H1 (cell line): ENCODE data around the gene ITGB7. TPM values are rescaled to one million over a fixed set of nuclear protein-coding genes. Genes with fewer than 3 reads are reported as not detected.

ENCODE experiments used
- CTCF ChIA-PET: fragments of 300-600 bp; sonication (Branson Sonifier 250); formaldehyde crosslinking; loops from one replicate; lab custom pipeline; 2021; ENCODE audit not compliant: partially characterized antibody; lab: Charles Lee
- POLR2A ChIA-PET: fragments of 300-600 bp; sonication (Branson Sonifier 250); formaldehyde crosslinking; loops from one replicate; lab custom pipeline; 2021; ENCODE audit warnings: inconsistent platforms; ENCODE audit not compliant: partially characterized antibody; lab: Charles Lee
- DNase-seq, 2 experiments: peaks; one replicate each; pipeline versions ENCODE4 v3.0.0 to v3.0.0-alpha.2; 2010 to 2022; ENCODE audit warnings: low spot score in 2 of 2, low read depth in 1 of 2, mixed read lengths in 1 of 2
- FAIRE-seq: peaks from 2 replicates; lab custom pipeline; 2011; peaks lifted over from hg19 to GRCh38; lab: Jason Lieb, UNC
- H2AFZ ChIP-seq: 2 replicates; pipeline ENCODE4 v1.8.1; 2012; ENCODE audit warnings: low read length, inconsistent platforms
- H2AK5ac ChIP-seq: 2 replicates; pipeline ENCODE4 v1.6.1; 2013; ENCODE audit warnings: low read depth, low read length
- H2BK120ac ChIP-seq: replicated peaks from 2 replicates; pipeline ENCODE3; 2013; ENCODE audit warnings: low read depth, low read length, inconsistent platforms
- H2BK12ac ChIP-seq: 2 replicates; pipeline ENCODE4 v1.6.1; 2013; ENCODE audit warnings: low read depth, low read length
- H2BK15ac ChIP-seq: 2 replicates; pipeline ENCODE4 v1.6.1; 2013; ENCODE audit warnings: low read length
- H2BK20ac ChIP-seq: 2 replicates; pipeline ENCODE4 v1.6.1; 2013; ENCODE audit warnings: low read length
- H2BK5ac ChIP-seq: 2 replicates; pipeline ENCODE4 v1.6.1; 2013; ENCODE audit warnings: low read depth, low read length
- H3K14ac ChIP-seq: 2 replicates; pipeline ENCODE4 v1.6.1; 2013; ENCODE audit warnings: inconsistent platforms; ENCODE audit not compliant: insufficient read length
- H3K18ac ChIP-seq: 2 replicates; pipeline ENCODE4 v1.6.1; 2013; ENCODE audit warnings: low read length; ENCODE audit errors: extremely low read depth
- H3K23ac ChIP-seq: 2 replicates; pipeline ENCODE4 v1.6.1; 2013; ENCODE audit warnings: inconsistent platforms; ENCODE audit not compliant: insufficient read length
- H3K23me2 ChIP-seq: 2 replicates; pipeline ENCODE4 v1.6.1; 2013; ENCODE audit warnings: low read depth, low read length
- H3K27ac ChIP-seq: 2 replicates; pipeline ENCODE4 v1.6.1; 2011; ENCODE audit warnings: low read depth, low read length, inconsistent platforms
- H3K27me3 ChIP-seq, 4 experiments: replicated peaks in 1 of 4; 1 replicate in 1 of 4; 2 replicates in 3 of 4; pipeline versions ENCODE4 v1.6.1 to v1.8.1; 2011 to 2013; ENCODE audit warnings: low read length in 3 of 4, mild to moderate bottlenecking in 3 of 4, inconsistent platforms in 2 of 4, mixed read lengths in 2 of 4, moderate library complexity in 1 of 4; ENCODE audit not compliant: control insufficient read depth in 3 of 4, insufficient read depth in 3 of 4; ENCODE audit errors: extremely low read depth in 1 of 4
- H3K36me3 ChIP-seq, 4 experiments: 2 replicates each; pipeline versions ENCODE4 v1.6.1 to v1.8.1; 2011 to 2013; ENCODE audit warnings: mild to moderate bottlenecking in 4 of 4, low read length in 3 of 4, moderate library complexity in 2 of 4, control low read depth in 1 of 4, inconsistent platforms in 1 of 4; ENCODE audit not compliant: insufficient read depth in 4 of 4, control insufficient read depth in 2 of 4
- H3K4ac ChIP-seq: replicated peaks from 2 replicates; pipeline ENCODE3; 2013; ENCODE audit warnings: low read length, low read depth, mixed read lengths, inconsistent platforms; ENCODE audit not compliant: insufficient read length
- H3K4me1 ChIP-seq, 4 experiments: replicated peaks in 1 of 4; 1 replicate in 1 of 4; 2 replicates in 3 of 4; pipeline versions ENCODE4 v1.6.1 to v1.8.1; 2011 to 2013; ENCODE audit warnings: low read length in 3 of 4, inconsistent platforms in 2 of 4, mixed read lengths in 1 of 4; ENCODE audit not compliant: insufficient read depth in 4 of 4, control insufficient read depth in 3 of 4
- H3K4me2 ChIP-seq, 2 experiments: 2 replicates each; pipeline versions ENCODE4 v1.6.1 to v1.8.1; 2011 to 2013; ENCODE audit warnings: low read depth in 2 of 2, low read length in 2 of 2, control low read depth in 1 of 2, inconsistent platforms in 1 of 2, mild to moderate bottlenecking in 1 of 2; ENCODE audit not compliant: insufficient read depth in 1 of 2
- H3K4me3 ChIP-seq, 4 experiments: fragments of 200-600, 300-600 bp in 1 of 4; sonication (generic), shearing (Covaris generic), sonication (Bioruptor Twin) in 1 of 4; 2 replicates each; pipeline versions ENCODE4 v1.5.1 to v1.8.1; 2011 to 2016; ENCODE audit warnings: low read length in 4 of 4, low read depth in 3 of 4, control low read depth in 2 of 4, inconsistent platforms in 2 of 4, mild to moderate bottlenecking in 2 of 4, mixed read lengths in 1 of 4, moderate library complexity in 1 of 4; ENCODE audit not compliant: insufficient read depth in 2 of 4; ENCODE audit errors: extremely low read depth in 1 of 4
- H3K56ac ChIP-seq: replicated peaks from 2 replicates; pipeline ENCODE3; 2013; ENCODE audit warnings: low read depth, mild to moderate bottlenecking, mixed read lengths, low read length, inconsistent platforms; ENCODE audit not compliant: insufficient read length
- H3K79me1 ChIP-seq: 2 replicates; pipeline ENCODE4 v1.6.1; 2013; ENCODE audit warnings: low read depth, low read length, control low read depth
- H3K79me2 ChIP-seq, 2 experiments: 2 replicates each; pipeline versions ENCODE4 v1.6.1 to v1.8.1; 2012 to 2013; ENCODE audit warnings: low read length in 2 of 2, mild to moderate bottlenecking in 2 of 2, inconsistent platforms in 1 of 2; ENCODE audit not compliant: insufficient read depth in 2 of 2, control insufficient read depth in 1 of 2
- H3K9ac ChIP-seq, 4 experiments: replicated peaks in 1 of 4; 1 replicate in 1 of 4; 2 replicates in 3 of 4; pipeline versions ENCODE4 v1.6.1 to v1.8.1; 2011 to 2013; ENCODE audit warnings: low read depth in 3 of 4, low read length in 3 of 4, control low read depth in 2 of 4, mild to moderate bottlenecking in 2 of 4, moderate library complexity in 2 of 4, inconsistent platforms in 1 of 4; ENCODE audit errors: extremely low read depth in 1 of 4
- H3K9me3 ChIP-seq, 2 experiments: 2 replicates each; pipeline versions ENCODE4 v1.6.1 to v1.8.1; 2012 to 2013; ENCODE audit warnings: mild to moderate bottlenecking in 2 of 2, moderate library complexity in 2 of 2, control low read depth in 1 of 2, inconsistent platforms in 1 of 2, low read depth in 1 of 2, low read length in 1 of 2, mixed read lengths in 1 of 2; ENCODE audit not compliant: insufficient read depth in 2 of 2
- H4K20me1 ChIP-seq, 2 experiments: replicated peaks in 1 of 2; 2 replicates each; pipeline versions ENCODE3 to v1.8.1; 2011 to 2013; ENCODE audit warnings: inconsistent platforms in 2 of 2, low read length in 2 of 2, mild to moderate bottlenecking in 1 of 2; ENCODE audit not compliant: insufficient read depth in 2 of 2, control insufficient read depth in 1 of 2
- H4K5ac ChIP-seq: 2 replicates; pipeline ENCODE4 v1.6.1; 2013; ENCODE audit warnings: low read length, low read depth, mixed read lengths, inconsistent platforms; ENCODE audit not compliant: insufficient read length
- H4K8ac ChIP-seq: 2 replicates; pipeline ENCODE4 v1.8.0; 2013; ENCODE audit warnings: mild to moderate bottlenecking, moderate library complexity, low read length, inconsistent platforms; ENCODE audit not compliant: insufficient read depth; ENCODE audit errors: extremely low read depth
- H4K91ac ChIP-seq: replicated peaks from 2 replicates; pipeline ENCODE3; 2013; ENCODE audit warnings: low read length, mixed read lengths, inconsistent platforms; ENCODE audit not compliant: insufficient read length
- ASH2L ChIP-seq: fragments of 200-600, 300-600 bp; sonication (generic); IDR thresholded peaks from one replicate; pipeline ENCODE4 v1.7.1; 2017; ENCODE audit warnings: low read length
- CEBPB ChIP-seq: IDR thresholded peaks from 2 replicates; pipeline ENCODE4 v1.6.1; 2012; ENCODE audit warnings: low read depth, low read length
- CTCF ChIP-seq, 3 experiments: IDR thresholded peaks; 1 replicate in 2 of 3; 2 replicates in 1 of 3; pipeline versions ENCODE4 v1.5.1 to v1.6.1; 2011; ENCODE audit warnings: low read length in 3 of 3, mild to moderate bottlenecking in 3 of 3, inconsistent platforms in 2 of 3, low read depth in 1 of 3, moderate library complexity in 1 of 3; ENCODE audit not compliant: insufficient read depth in 1 of 3; ENCODE audit errors: control extremely low read depth in 1 of 3
- E2F6 ChIP-seq: IDR thresholded peaks from 2 replicates; pipeline ENCODE4 v1.6.1; 2012; ENCODE audit warnings: inconsistent platforms
- EP300 ChIP-seq, 2 experiments: IDR thresholded peaks; 1 replicate in 1 of 2; 2 replicates in 1 of 2; pipeline ENCODE4 v1.6.1; 2011 to 2012; ENCODE audit warnings: low read depth in 2 of 2, low read length in 2 of 2, mild to moderate bottlenecking in 2 of 2, borderline replicate concordance in 1 of 2, inconsistent platforms in 1 of 2, moderate library complexity in 1 of 2
- HDAC2 ChIP-seq, 2 experiments: fragments of 300-600 bp in 1 of 2; sonication (generic) in 1 of 2; IDR thresholded peaks; 2 replicates each; pipeline ENCODE4 v1.6.1; 2011 to 2012; ENCODE audit warnings: low read depth in 2 of 2, low read length in 2 of 2, mild to moderate bottlenecking in 2 of 2, moderate library complexity in 2 of 2, borderline replicate concordance in 1 of 2, inconsistent platforms in 1 of 2
- POU5F1 ChIP-seq: IDR thresholded peaks from 2 replicates; pipeline ENCODE4 v1.6.1; 2011; ENCODE audit warnings: low read depth, mild to moderate bottlenecking, low read length, moderate library complexity
- TBP ChIP-seq: IDR thresholded peaks from 2 replicates; pipeline ENCODE4 v1.6.1; 2011; ENCODE audit warnings: low read depth, low read length, improper control_type of control experiment
- YY1 ChIP-seq: IDR thresholded peaks from 2 replicates; pipeline ENCODE4 v1.6.1; 2011; ENCODE audit warnings: low read depth, mild to moderate bottlenecking, low read length
- WGBS, 2 experiments: shearing (Covaris generic) in 1 of 2; methylation state at CpG; one replicate each; pipeline versions ENCODE4 v1.1.6 to v1.1.7; 2013 to 2015; ENCODE audit warnings: low lambda C conversion rate in 2 of 2, mixed read lengths in 2 of 2, inconsistent platforms in 1 of 2, low coverage in 1 of 2, missing lambda C conversion rate in 1 of 2; ENCODE audit not compliant: insufficient replicate concordance in 2 of 2, insufficient coverage in 1 of 2, insufficient read length in 1 of 2; ENCODE audit errors: extremely low coverage in 1 of 2, missing lambda C conversion rate in 1 of 2; 5-methylcytosine and 5-hydroxymethylcytosine counted together
- polyA plus RNA-seq, 7 experiments: library from polyadenylated mRNA; depleted of rRNA in 3 of 7; stranded (reverse) in 5 of 7; unstranded in 2 of 7; fragments of >200 nt in 5 of 7; fragments of 200-250 nt in 2 of 7; gene quantifications; 1 replicate in 5 of 7; 2 replicates in 1 of 7; 4 replicates in 1 of 7; pipeline versions ENCODE4 v1.2.1 to v1.2.3, GENCODE V29; 2011 to 2013; ENCODE audit warnings: missing spikeins in 2 of 7, mixed read lengths in 2 of 7
- total RNA-seq: library from RNA; stranded (reverse); fragmentation: NEBNext Ultra II Directional; extraction: Animal tissue kit (Norgen Biotek cat#: 25700); gene quantifications from 2 replicates; pipeline ENCODE4 v1.2.1, GENCODE V29; 2021

Gene ITGB7
- total and polyA plus RNA-seq, 2 of the 8 experiments (the other 6 are each of a cell fraction or from before 2014, with no cell fraction given): 0.35 to 0.54 TPM

GRCh38 chr12:53192531-53193021 is 14.5 kb downstream of the ITGB7 start:
- no peak overlapping the region for H3K56ac ChIP-seq
- CTCF ChIA-PET: interaction anchor here (1.1 to 7.7 kb wide), 6 partner anchors 12 to 126 kb away, joined by 3 to 99 read pairs (median 16); partner anchors contain the start of genes CSAD and ZNF740
- no peak overlapping the region for H3K23ac ChIP-seq
- H3K4ac ChIP-seq: no peak overlapping the region
- 85% methylated on average over 14 of the region's 14 CpGs; no CpG with 5 or more reads in 1 of the 2 experiments for WGBS, 2 experiments
- H3K79me1 ChIP-seq: no peaks in the 10 kb centered on the region
- no peak overlapping the region for H2BK12ac ChIP-seq
- H3K36me3 ChIP-seq: peaks cover 0 to 10% (median 2%) of the 10 kb centered on the region in 4 experiments; a peak in 4 of 8 replicates
- POLR2A ChIA-PET: interaction anchor here (0.8 to 2.0 kb wide), 9 partner anchors 9 to 308 kb away, joined by 3 to 7 read pairs (median 3); partner anchors contain the start of genes AAAS, IGFBP6 and TARBP2
- no peak overlapping the region for H2BK15ac ChIP-seq
- H2AFZ ChIP-seq: no peak overlapping the region
- H3K9ac ChIP-seq: no peak overlapping the region
- peaks cover 2 to 9% of the 10 kb centered on the region in 2 experiments for H4K20me1 ChIP-seq
- H2AK5ac ChIP-seq: no peak overlapping the region
- H3K4me1 ChIP-seq: peaks cover 0 to 6% (median 3%) of the 10 kb centered on the region in 4 experiments; a peak in 5 of 7 replicates
- FAIRE-seq: no peak
- H2BK120ac ChIP-seq: no peak overlapping the region
- no peak overlapping the region for H3K4me2 ChIP-seq
- no peak overlapping the region for H3K14ac ChIP-seq
- H3K4me3 ChIP-seq: no peak overlapping the region
- H2BK5ac ChIP-seq: no peak overlapping the region; the same call in 1 of the 2 replicates
- H4K91ac ChIP-seq: no peak overlapping the region
- no peak overlapping the region for H3K18ac ChIP-seq
- no peaks in the 10 kb centered on the region for H3K79me2 ChIP-seq
- no peak overlapping the region for H4K8ac ChIP-seq
- H3K9me3 ChIP-seq: no peaks in the 10 kb centered on the region
- peaks cover 2 to 23% (median 9%) of the 10 kb centered on the region in 4 experiments for H3K27me3 ChIP-seq
- no peaks in the 10 kb centered on the region; the same call in 1 of the 2 replicates for H3K23me2 ChIP-seq
- H4K5ac ChIP-seq: no peak overlapping the region
- H3K27ac ChIP-seq: no peak overlapping the region
- no peak overlapping the region for H2BK20ac ChIP-seq
- DNase-seq: no peak
- TF ChIP-seq POU5F1 (no peak), CEBPB (no peak), TBP (no peak), EP300 (IDR thresholded peaks at IDR 0.05; ENCODE audit: borderline replicate concordance in 1 of 2, low read depth in 2 of 2, low read length in 2 of 2) (no peak), CTCF (IDR thresholded peaks at IDR 0.05; ENCODE audit: control extremely low read depth in 1 of 3, insufficient read depth in 1 of 3, low read depth in 1 of 3, low read length in 3 of 3) (no peak), HDAC2 (IDR thresholded peaks at IDR 0.05; ENCODE audit: borderline replicate concordance in 1 of 2, low read depth in 2 of 2, low read length in 2 of 2) (no peak), YY1 (no peak), E2F6 (no peak), ASH2L (no peak)
